Activated naive CD8-positive, alpha-beta T cell treated with anti-CD3 and anti-CD28 coated beads for 36 hours (primary cell): Measurements from ENCODE around the gene TSHZ2. TPM values are rescaled to one million over a fixed set of nuclear protein-coding genes. Genes with fewer than 3 reads are reported as not detected.

Experiments used
- DNase-seq: peaks from one replicate; pipeline ENCODE4 v3.0.0; 2021
- H3K27ac Mint-ChIP-seq: one replicate; pipeline ENCODE4 v1.8.0; 2022; ENCODE audit warnings: mild to moderate bottlenecking, moderate library complexity, mixed read lengths
- H3K27me3 Mint-ChIP-seq: one replicate; pipeline ENCODE4 v1.8.0; 2022; ENCODE audit warnings: mild to moderate bottlenecking, mixed read lengths
- H3K36me3 Mint-ChIP-seq: one replicate; pipeline ENCODE4 v1.8.0; 2021; ENCODE audit warnings: mild to moderate bottlenecking, mixed read lengths
- H3K4me1 Mint-ChIP-seq: one replicate; pipeline ENCODE4 v1.8.0; 2021; ENCODE audit warnings: mixed read lengths
- H3K4me3 Mint-ChIP-seq: one replicate; pipeline ENCODE4 v1.8.0; 2022; ENCODE audit warnings: mild to moderate bottlenecking, moderate library complexity, mixed read lengths
- H3K9me3 Mint-ChIP-seq: one replicate; pipeline ENCODE4 v1.8.0; 2022; ENCODE audit warnings: mixed read lengths
- total RNA-seq, 2 experiments: library from RNA; stranded (reverse); gene quantifications; one replicate each; pipeline ENCODE4 v1.2.3, GENCODE V29; 2021

TSHZ2 gene
- total RNA-seq, 2 experiments from 2014 or later: 0.54 to 0.74 TPM

DNA sequence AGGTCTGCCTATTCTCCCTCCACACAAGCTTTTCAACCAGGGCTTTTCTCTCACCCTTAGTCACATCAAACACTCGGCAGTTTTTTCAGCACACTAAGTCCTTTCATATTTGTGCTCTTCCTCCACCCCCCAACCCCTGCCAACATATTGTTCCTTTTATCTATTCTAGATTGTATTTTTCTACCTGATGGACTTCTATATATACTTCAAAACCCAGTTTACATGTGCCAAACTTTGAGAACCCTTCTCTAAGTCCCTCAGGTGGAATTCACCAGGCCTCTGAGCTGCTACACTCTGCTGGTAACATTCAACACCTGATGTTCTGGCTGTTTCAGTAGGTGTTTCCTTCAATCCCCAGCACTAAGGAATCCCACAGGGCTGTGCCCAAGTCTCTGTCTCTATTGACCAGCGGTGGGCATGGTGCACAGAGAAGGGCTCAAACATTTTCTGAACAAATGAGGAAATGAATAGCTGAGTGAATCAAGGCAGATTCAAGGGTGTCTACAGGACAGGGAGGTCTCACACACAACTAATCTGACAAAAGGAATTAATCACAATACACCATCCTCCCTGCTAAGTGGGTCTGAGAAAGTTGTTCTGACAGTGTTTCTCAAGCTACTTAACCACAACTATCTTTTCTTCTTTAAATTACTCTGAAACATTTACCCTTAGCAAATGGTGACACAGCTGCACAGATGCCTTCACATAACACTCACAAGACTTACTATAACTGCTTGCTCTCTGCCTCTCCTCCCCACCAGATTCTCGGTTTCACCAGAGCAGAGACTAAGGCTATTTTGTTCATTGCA lies 166.5 kb downstream of the TSHZ2 start:
- DNase-seq: no peak
- Mint-ChIP-seq H3K36me3 (peaks cover 3% of the 10 kb centered on the region), H3K4me3 (no peak overlapping the region), H3K9me3 (peaks cover 3% of the 10 kb centered on the region), H3K27ac (no peak overlapping the region), H3K4me1 (peaks cover 8% of the 10 kb centered on the region), H3K27me3 (peaks cover 8% of the 10 kb centered on the region)

DNA sequence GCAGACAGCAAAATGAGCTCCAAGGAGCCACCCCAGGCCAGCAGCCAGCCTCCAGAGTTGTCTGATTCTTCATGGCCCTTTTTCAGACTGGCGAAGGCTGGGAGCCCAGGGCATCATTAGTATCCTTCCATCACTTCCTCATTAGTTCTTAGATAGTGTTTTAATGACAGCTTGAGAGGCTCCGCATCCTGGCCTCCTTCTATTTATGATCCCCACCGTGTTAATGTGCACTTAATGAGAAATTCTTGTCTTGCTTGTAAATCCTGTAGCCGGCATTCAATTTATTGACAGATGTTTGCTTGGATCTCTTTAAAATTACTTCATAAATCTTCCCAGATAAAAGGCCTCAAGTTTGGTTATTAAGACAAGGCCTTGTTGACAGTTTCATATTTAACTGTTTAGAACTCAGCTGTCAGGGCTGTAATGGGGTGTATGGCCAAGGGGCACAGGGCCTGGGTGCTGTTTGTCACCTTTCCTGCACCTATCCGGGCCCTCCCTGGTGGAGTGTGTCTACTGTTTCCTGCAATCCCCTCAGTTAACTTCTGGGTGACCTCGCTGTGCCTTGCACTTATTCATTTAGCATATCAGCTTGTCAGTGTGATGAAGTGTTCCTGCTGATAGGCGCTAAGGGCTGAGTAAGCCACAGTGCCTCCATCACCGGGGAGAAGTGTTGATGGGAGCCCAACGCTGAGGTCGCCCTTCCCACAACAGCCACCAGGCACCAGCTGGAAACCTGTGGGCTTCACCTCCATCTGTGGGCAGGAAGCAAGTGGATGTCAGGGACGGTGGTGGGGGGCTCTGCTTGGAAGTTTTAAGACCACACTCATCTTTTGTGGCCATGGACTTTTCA lies 169.3 kb downstream of the TSHZ2 start:
- H3K27me3 Mint-ChIP-seq: peaks cover 9% of the 10 kb centered on the region
- peaks cover 3% of the 10 kb centered on the region for H3K9me3 Mint-ChIP-seq
- no peak overlapping the region for H3K27ac Mint-ChIP-seq
- peaks cover 18% of the 10 kb centered on the region for H3K4me1 Mint-ChIP-seq
- no peak overlapping the region for H3K4me3 Mint-ChIP-seq
- DNase-seq: no peak
- H3K36me3 Mint-ChIP-seq: peaks cover 3% of the 10 kb centered on the region

GRCh38 chr20:53142225-53143127 lies 170.3 kb downstream of the TSHZ2 start:
- no peak for DNase-seq
- Mint-ChIP-seq H3K4me3 (no peak overlapping the region), H3K27me3 (peaks cover 7% of the 10 kb centered on the region), H3K27ac (no peak overlapping the region), H3K9me3 (peaks cover 3% of the 10 kb centered on the region), H3K36me3 (peaks cover 3% of the 10 kb centered on the region), H3K4me1 (peaks cover 25% of the 10 kb centered on the region)

GRCh38 chr20:53146201-53146891 lies 174.2 kb downstream of the TSHZ2 start:
- peaks cover 3% of the 10 kb centered on the region for H3K9me3 Mint-ChIP-seq
- H3K4me3 Mint-ChIP-seq: no peak overlapping the region
- peak; percentile 50 for DNase-seq
- peaks cover 3% of the 10 kb centered on the region for H3K36me3 Mint-ChIP-seq
- peak overlapping the region; percentile 89 for H3K27ac Mint-ChIP-seq
- H3K27me3 Mint-ChIP-seq: peaks cover 12% of the 10 kb centered on the region
- H3K4me1 Mint-ChIP-seq: peaks cover 35% of the 10 kb centered on the region

DNA sequence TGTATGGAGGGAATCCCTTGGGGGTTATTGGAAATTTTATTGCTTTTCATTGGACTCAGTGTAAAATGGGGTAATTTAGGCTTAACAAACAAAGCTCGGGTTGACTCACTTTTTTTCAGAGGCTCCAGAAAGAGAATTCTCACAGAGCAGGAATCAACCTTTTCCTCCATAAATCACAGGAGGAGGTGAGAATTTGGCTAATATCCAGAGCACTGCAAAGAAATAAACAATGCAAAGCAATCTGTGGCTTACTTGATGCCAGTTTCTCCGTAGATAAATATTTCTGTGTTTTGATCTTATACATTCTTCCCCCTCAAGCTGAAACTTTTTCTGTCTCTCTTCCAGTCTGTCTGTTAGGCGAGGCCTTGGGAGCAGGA lies 176.6 kb downstream of the TSHZ2 start:
- Mint-ChIP-seq H3K36me3 (no peaks in the 10 kb centered on the region), H3K9me3 (no peaks in the 10 kb centered on the region), H3K4me3 (no peak overlapping the region), H3K27ac (no peak overlapping the region), H3K4me1 (peaks cover 29% of the 10 kb centered on the region), H3K27me3 (peaks cover 12% of the 10 kb centered on the region)
- DNase-seq: no peak

GRCh38 chr20:53149148-53149889 lies 177.2 kb downstream of the TSHZ2 start:
- no peak overlapping the region for H3K27ac Mint-ChIP-seq

DNA sequence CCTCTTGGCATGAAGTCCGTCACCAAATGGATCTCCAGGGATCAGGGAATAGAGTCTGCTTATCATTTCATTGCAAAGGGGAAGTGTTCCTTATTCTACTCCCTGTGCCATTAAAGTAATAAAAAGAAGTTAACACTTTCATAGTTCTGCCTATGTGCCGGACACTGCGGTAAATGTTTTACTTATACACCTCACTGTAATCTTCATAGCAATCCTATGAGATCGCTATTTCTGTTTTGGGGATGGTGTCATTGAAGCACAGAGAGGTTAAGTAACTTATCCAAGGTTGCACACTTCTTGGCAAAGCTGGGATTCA lies 177.7 kb downstream of the TSHZ2 start:
- H3K27me3 Mint-ChIP-seq: peaks cover 8% of the 10 kb centered on the region
- H3K4me1 Mint-ChIP-seq: peaks cover 33% of the 10 kb centered on the region
- no peak overlapping the region for H3K27ac Mint-ChIP-seq
- no peak for DNase-seq
- H3K9me3 Mint-ChIP-seq: no peaks in the 10 kb centered on the region
- H3K4me3 Mint-ChIP-seq: no peak overlapping the region
- no peaks in the 10 kb centered on the region for H3K36me3 Mint-ChIP-seq

More at GRCh38 chr20:53149148-53149889, 177.2 kb downstream of the TSHZ2 start:
- H3K9me3 Mint-ChIP-seq: no peaks in the 10 kb centered on the region
- no peaks in the 10 kb centered on the region for H3K36me3 Mint-ChIP-seq
- DNase-seq: no peak
- peaks cover 8% of the 10 kb centered on the region for H3K27me3 Mint-ChIP-seq
- H3K4me1 Mint-ChIP-seq: peaks cover 29% of the 10 kb centered on the region
- H3K4me3 Mint-ChIP-seq: no peak overlapping the region

- no peak overlapping the region for H3K27ac Mint-ChIP-seq
- H3K9me3 Mint-ChIP-seq: no peaks in the 10 kb centered on the region
- H3K4me3 Mint-ChIP-seq: no peak overlapping the region
- H3K4me1 Mint-ChIP-seq: peaks cover 32% of the 10 kb centered on the region
- H3K36me3 Mint-ChIP-seq: no peaks in the 10 kb centered on the region
- H3K27me3 Mint-ChIP-seq: peaks cover 8% of the 10 kb centered on the region
- no peak for DNase-seq
Measured at GRCh38 chr20:53150532-53150931, 178.4 kb downstream of the TSHZ2 start.

GRCh38 chr20:53152228-53152627 lies 180.1 kb downstream of the TSHZ2 start:
- no peak overlapping the region for H3K27ac Mint-ChIP-seq
- H3K27me3 Mint-ChIP-seq: peaks cover 8% of the 10 kb centered on the region
- H3K4me1 Mint-ChIP-seq: peaks cover 16% of the 10 kb centered on the region
- DNase-seq: no peak
- no peaks in the 10 kb centered on the region for H3K9me3 Mint-ChIP-seq
- no peaks in the 10 kb centered on the region for H3K36me3 Mint-ChIP-seq
- no peak overlapping the region for H3K4me3 Mint-ChIP-seq

DNA sequence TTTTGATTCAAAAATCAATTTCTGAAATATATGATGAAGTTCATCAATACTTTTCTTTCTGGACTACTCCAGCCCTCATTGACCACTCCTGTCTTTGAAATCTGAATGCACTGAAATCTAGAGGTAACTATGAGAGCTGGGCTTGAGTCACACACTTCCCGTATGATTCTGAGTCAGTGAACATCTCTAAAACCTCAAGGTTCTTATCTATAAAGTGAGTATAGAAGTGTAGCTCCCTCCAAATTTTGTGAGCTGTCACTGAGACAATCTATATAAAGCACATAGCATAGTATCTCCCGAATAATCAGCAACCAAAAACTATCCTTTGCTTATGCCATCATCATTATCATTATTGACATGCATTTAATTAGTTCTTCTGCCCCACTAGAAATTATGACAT lies 182.4 kb downstream of the TSHZ2 start:
- Mint-ChIP-seq H3K4me1 (peaks cover 8% of the 10 kb centered on the region), H3K36me3 (no peaks in the 10 kb centered on the region), H3K27ac (no peak overlapping the region), H3K9me3 (no peaks in the 10 kb centered on the region), H3K4me3 (no peak overlapping the region), H3K27me3 (no peaks in the 10 kb centered on the region)
- DNase-seq: no peak

GRCh38 chr20:53157443-53158408 lies 185.6 kb downstream of the TSHZ2 start:
- Mint-ChIP-seq H3K9me3 (no peaks in the 10 kb centered on the region), H3K4me1 (peaks cover 11% of the 10 kb centered on the region), H3K36me3 (no peaks in the 10 kb centered on the region), H3K27me3 (peaks cover 6% of the 10 kb centered on the region), H3K4me3 (no peak overlapping the region), H3K27ac (no peak overlapping the region)
- peak; percentile 24 for DNase-seq

GRCh38 chr20:53159160-53159559 lies 187.0 kb downstream of the TSHZ2 start:
- peaks cover 11% of the 10 kb centered on the region for H3K4me1 Mint-ChIP-seq
- no peak overlapping the region for H3K27ac Mint-ChIP-seq
- H3K9me3 Mint-ChIP-seq: no peaks in the 10 kb centered on the region
- no peaks in the 10 kb centered on the region for H3K36me3 Mint-ChIP-seq
- no peak for DNase-seq
- H3K4me3 Mint-ChIP-seq: no peak overlapping the region
- H3K27me3 Mint-ChIP-seq: peaks cover 6% of the 10 kb centered on the region

DNA sequence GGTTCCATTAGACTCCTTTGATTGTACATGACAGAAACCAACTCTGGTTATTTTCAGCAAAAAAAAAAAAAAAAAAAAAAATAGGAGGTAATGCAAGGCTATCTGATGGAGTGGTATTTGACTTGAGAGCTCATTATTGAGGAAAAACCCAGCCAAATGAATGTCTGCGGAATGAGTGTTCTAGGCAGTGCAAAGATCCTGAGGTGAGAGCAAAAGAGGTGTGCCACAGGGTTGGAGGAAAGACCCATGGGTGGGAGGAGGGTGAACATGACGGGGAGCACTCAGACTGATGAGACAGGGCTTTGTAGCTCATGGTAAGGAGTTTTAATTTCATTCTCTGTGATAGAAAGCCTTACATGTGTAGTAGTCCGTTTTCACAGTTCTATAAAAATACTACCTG lies 188.9 kb downstream of the TSHZ2 start:
- no peak overlapping the region for H3K4me3 Mint-ChIP-seq
- H3K9me3 Mint-ChIP-seq: no peaks in the 10 kb centered on the region
- H3K36me3 Mint-ChIP-seq: no peaks in the 10 kb centered on the region
- no peak overlapping the region for H3K27ac Mint-ChIP-seq
- no peak for DNase-seq
- H3K27me3 Mint-ChIP-seq: peaks cover 6% of the 10 kb centered on the region
- H3K4me1 Mint-ChIP-seq: peaks cover 7% of the 10 kb centered on the region
